Measurements from ENCODE around the gene HINT3.
"Not testable (repeated sequence)": the region's sequence is repeated elsewhere in the genome, so short reads cannot be mapped to it uniquely, and the experiment has no call there.

Gene HINT3

GRCh38 chr6:125956506-125957390, at the start of gene HINT3:
Gene HINT3, plus strand, starts transcription at chr6:125956770. Its CDS starts 208 bp downstream, at chr6:125956978.
- peak; percentile 97 for DNase-seq (ENCODE audit: low read depth)

GRCh38 chr6:125910527-125910926, 46.0 kb upstream of the HINT3 start:
- no peak for DNase-seq (ENCODE audit: low read depth)

- DNase-seq (ENCODE audit: low read depth) = not testable (repeated sequence)
Observed at GRCh38 chr6:125911051-125911451, 45.5 kb upstream of the HINT3 start.

GRCh38 chr6:125912430-125912829, 44.1 kb upstream of the HINT3 start:
- not testable (repeated sequence) for DNase-seq (ENCODE audit: low read depth)

- DNase-seq (ENCODE audit: low read depth) = no peak
Observed at GRCh38 chr6:125913145-125913544, 43.4 kb upstream of the HINT3 start.

- no peak for DNase-seq (ENCODE audit: low read depth)
Observed at GRCh38 chr6:125913864-125914351, 42.7 kb upstream of the HINT3 start.

- DNase-seq (ENCODE audit: low read depth) = no peak
Observed at GRCh38 chr6:125918230-125918629, 38.3 kb upstream of the HINT3 start.

GRCh38 chr6:125918681-125919566, 37.6 kb upstream of the HINT3 start:
- peak; percentile 42 for DNase-seq (ENCODE audit: low read depth)

GRCh38 chr6:125919618-125920017, 37.0 kb upstream of the HINT3 start:
- DNase-seq (ENCODE audit: low read depth) = no peak

- no peak for DNase-seq (ENCODE audit: low read depth)
Observed at GRCh38 chr6:125922322-125922860, 34.2 kb upstream of the HINT3 start.

GRCh38 chr6:125923366-125923877, 33.1 kb upstream of the HINT3 start:
- no peak for DNase-seq (ENCODE audit: low read depth)

GRCh38 chr6:125924169-125924568, 32.4 kb upstream of the HINT3 start:
- no peak for DNase-seq (ENCODE audit: low read depth)

GRCh38 chr6:125924697-125925358, 31.7 kb upstream of the HINT3 start:
- no peak for DNase-seq (ENCODE audit: low read depth)

- no peak for DNase-seq (ENCODE audit: low read depth)
Observed at GRCh38 chr6:125926711-125927110, 29.9 kb upstream of the HINT3 start.

GRCh38 chr6:125927761-125928160, 28.8 kb upstream of the HINT3 start:
- no peak for DNase-seq (ENCODE audit: low read depth)

GRCh38 chr6:125930765-125931418, 25.7 kb upstream of the HINT3 start:
- DNase-seq (ENCODE audit: low read depth) = no peak

- DNase-seq (ENCODE audit: low read depth) = no peak
Observed at GRCh38 chr6:125931733-125932450, 24.7 kb upstream of the HINT3 start.

GRCh38 chr6:125932451-125932795, 24.1 kb upstream of the HINT3 start:
- no peak for DNase-seq (ENCODE audit: low read depth)

GRCh38 chr6:125935520-125935919, 21.1 kb upstream of the HINT3 start:
- not testable (repeated sequence) for DNase-seq (ENCODE audit: low read depth)

- DNase-seq (ENCODE audit: low read depth) = no peak
Observed at GRCh38 chr6:125939026-125939425, 17.5 kb upstream of the HINT3 start.
